ENCODE results near the gene STXBP6.

DNA sequence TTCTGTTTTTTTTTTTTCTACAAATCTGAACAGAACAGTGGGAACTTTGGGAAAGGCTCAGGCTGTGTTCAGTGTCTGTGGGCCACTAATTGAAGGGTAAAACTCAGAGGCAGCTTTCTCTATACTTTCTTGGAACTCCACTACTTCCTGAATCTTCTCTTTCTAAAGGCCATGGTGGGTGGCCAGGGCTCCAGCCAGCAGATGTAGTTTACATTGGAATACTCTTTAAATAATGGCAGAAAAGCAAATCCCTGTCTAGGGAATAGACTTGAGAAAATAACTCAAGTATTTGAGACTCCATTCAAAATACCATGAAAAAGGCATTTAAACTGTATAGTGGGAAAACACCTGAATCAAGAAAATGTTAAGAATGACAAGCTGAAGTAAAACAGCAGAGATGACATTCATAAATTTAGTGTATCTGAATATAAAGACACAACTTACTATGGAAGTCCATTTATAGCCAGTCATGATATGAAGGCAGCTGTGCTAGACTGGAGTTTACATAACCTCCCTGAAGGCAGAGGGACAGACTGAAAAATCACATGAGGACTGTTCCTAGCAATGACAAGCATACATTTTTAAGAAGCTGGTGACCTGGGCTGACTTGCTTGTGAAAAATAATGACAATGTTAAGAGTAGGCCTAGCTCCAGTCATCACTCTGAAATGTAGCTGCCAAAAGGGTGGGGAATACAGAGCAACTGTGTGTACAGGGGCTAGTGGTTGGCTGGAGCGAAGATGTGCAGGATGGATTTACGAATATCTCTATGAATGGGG lies 168.6 kb downstream of the STXBP6 start:
- TF ChIP-seq CTCF (IDR thresholded peaks at IDR 0.05; ENCODE audit: insufficient read depth, low read length) (no peak), REST (IDR thresholded peaks at IDR 0.05; ENCODE audit: insufficient replicate concordance, low read depth) (no peak), SPI1 (IDR thresholded peaks at IDR 0.05; ENCODE audit: borderline replicate concordance, low read depth) (no peak), POLR2AphosphoS5 (IDR thresholded peaks at IDR 0.05; ENCODE audit: low read depth) (no peak), GABPA (IDR thresholded peaks at IDR 0.05; ENCODE audit: low read depth) (no peak)
